Measurements from ENCODE around the gene EXOC2. TPM values are rescaled to one million over a fixed set of nuclear protein-coding genes. Genes with fewer than 3 reads are reported as not detected.

EXOC2 gene
- total and polyA plus RNA-seq, 10 of the 15 experiments (the other 5 are each of a cell fraction or from before 2014, with no cell fraction given) = 8.7 to 32.8 (median 20.7) TPM

DNA sequence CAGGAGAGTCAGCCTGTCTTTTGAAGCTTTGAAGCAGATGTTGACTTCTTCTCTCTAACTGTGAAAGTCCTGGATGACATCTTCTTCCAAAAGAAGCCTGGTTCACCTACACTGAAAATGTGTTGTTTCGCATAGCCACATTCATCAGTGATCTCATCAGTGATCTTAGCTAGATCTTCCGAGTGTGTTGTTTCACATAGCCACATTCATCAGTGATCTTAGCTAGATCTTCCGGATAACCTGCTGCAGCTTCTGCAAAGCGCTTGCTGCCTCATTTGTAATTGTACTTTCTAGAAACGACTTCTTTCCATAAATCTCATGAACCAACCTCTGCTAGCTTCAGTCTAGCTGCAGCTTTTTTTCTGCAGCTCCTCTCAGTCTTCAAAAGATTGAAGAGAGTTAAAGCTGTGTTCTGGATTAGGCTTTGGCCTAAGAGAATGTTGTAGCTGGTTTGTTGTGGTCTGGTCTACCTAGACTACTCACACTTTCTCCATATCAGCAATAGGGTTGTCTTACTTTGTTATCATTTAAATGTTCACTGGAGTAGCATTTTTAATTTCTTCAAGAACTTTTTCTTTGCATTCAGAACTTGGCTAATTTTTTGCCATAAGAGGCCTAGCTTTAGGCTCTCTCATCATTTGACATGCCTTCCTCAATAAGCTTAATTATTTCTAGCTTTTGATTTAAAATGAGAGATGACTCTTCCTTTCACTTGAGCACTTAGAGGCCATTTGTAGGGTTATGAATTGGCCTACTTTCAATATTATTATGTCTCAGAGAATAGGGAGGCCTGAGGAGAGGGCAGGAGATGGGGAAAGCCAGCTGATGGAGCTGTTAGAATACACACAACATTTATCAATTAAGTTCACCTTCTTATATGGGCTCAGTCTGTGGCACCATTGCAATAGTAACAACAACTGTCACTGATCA, 48.7 kb upstream of the EXOC2 start (continued):
- TF ChIP-seq ZNF622 (IDR thresholded peaks at IDR 0.05) (no peak), GATAD2B (conservative IDR thresholded peaks at IDR 0.05; ENCODE audit: low read depth) (no peak), RB1 (IDR thresholded peaks at IDR 0.05; ENCODE audit: borderline replicate concordance) (no peak), NR2F1 (conservative IDR thresholded peaks at IDR 0.05) (no peak), MXI1 (IDR thresholded peaks at IDR 0.05; ENCODE audit: low read depth, low read length) (no peak), FOXK2 (IDR thresholded peaks at IDR 0.05) (no peak), ZBTB4 (CRISPR knock-in tag; IDR thresholded peaks at IDR 0.05) (no peak), CBX5 (IDR thresholded peaks at IDR 0.05; ENCODE audit: low read depth) (no peak), PAX8 (IDR thresholded peaks at IDR 0.05) (no peak)
- TF ChIP-seq, protein P1, sequence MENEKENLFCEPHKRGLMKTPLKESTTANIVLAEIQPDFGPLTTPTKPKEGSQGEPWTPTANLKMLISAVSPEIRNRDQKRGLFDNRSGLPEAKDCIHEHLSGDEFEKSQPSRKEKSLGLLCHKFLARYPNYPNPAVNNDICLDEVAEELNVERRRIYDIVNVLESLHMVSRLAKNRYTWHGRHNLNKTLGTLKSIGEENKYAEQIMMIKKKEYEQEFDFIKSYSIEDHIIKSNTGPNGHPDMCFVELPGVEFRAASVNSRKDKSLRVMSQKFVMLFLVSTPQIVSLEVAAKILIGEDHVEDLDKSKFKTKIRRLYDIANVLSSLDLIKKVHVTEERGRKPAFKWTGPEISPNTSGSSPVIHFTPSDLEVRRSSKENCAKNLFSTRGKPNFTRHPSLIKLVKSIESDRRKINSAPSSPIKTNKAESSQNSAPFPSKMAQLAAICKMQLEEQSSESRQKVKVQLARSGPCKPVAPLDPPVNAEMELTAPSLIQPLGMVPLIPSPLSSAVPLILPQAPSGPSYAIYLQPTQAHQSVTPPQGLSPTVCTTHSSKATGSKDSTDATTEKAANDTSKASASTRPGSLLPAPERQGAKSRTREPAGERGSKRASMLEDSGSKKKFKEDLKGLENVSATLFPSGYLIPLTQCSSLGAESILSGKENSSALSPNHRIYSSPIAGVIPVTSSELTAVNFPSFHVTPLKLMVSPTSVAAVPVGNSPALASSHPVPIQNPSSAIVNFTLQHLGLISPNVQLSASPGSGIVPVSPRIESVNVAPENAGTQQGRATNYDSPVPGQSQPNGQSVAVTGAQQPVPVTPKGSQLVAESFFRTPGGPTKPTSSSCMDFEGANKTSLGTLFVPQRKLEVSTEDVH (IDR thresholded peaks at IDR 0.05; ENCODE audit: low read depth, partially characterized antibody) = no peak
